CD8-positive, alpha-beta memory T cell (primary cell): Measurements from ENCODE around the gene PRCD. TPM values are rescaled to one million over a fixed set of nuclear protein-coding genes. Genes with fewer than 3 reads are reported as not detected.
"Not testable (repeated sequence)": the region's sequence is repeated elsewhere in the genome, so short reads cannot be mapped to it uniquely, and the experiment has no call there.

Experiments used
- CTCF ChIA-PET: fragments of 350-600 bp; sonication (Branson Sonifier 250); formaldehyde crosslinking; loops from one replicate; lab custom pipeline; 2021; ENCODE audit warnings: antibody characterized with exemption; lab: Charles Lee
- POLR2A ChIA-PET: fragments of 350-600 bp; sonication (Branson Sonifier 250); formaldehyde crosslinking; loops from one replicate; lab custom pipeline; 2021; ENCODE audit warnings: antibody characterized with exemption; lab: Charles Lee
- DNase-seq, 5 donors: peaks; one replicate each; pipeline versions ENCODE4 v3.0.0 to v3.0.0-alpha.2; 2020 to 2022; ENCODE audit warnings: mixed read lengths in 1 of 5
- H3K27ac ChIP-seq: one replicate; pipeline ENCODE4 v1.7.0; 2013; ENCODE audit warnings: low read depth, mild to moderate bottlenecking, low read length, moderate library complexity
- H3K27me3 ChIP-seq: 2 replicates; pipeline ENCODE4 v1.7.0; 2013; ENCODE audit warnings: low read length, mild to moderate bottlenecking; ENCODE audit not compliant: insufficient read depth, poor library complexity, severe bottlenecking
- H3K36me3 ChIP-seq: 2 replicates; pipeline ENCODE4 v1.7.0; 2013; ENCODE audit warnings: mild to moderate bottlenecking, low read length, moderate library complexity; ENCODE audit not compliant: insufficient read depth
- H3K4me1 ChIP-seq: 2 replicates; pipeline ENCODE4 v1.7.0; 2013; ENCODE audit warnings: mild to moderate bottlenecking, low read length, moderate library complexity; ENCODE audit not compliant: insufficient read depth
- H3K4me3 ChIP-seq: 2 replicates; pipeline ENCODE4 v1.7.0; 2013; ENCODE audit warnings: mild to moderate bottlenecking, low read length
- H3K9me3 ChIP-seq: 2 replicates; pipeline ENCODE4 v1.7.0; 2013; ENCODE audit warnings: mild to moderate bottlenecking, low read length
- H3K27ac Mint-ChIP-seq, 8 donors: one replicate each; pipeline ENCODE4 v1.8.0; 2020 to 2021; ENCODE audit warnings: mixed read lengths in 8 of 8, mild to moderate bottlenecking in 6 of 8, inconsistent platforms in 3 of 8, moderate library complexity in 3 of 8
- H3K27me3 Mint-ChIP-seq, 2 donors: one replicate each; pipeline ENCODE4 v1.8.0; 2020 to 2021; ENCODE audit warnings: mixed read lengths in 2 of 2, mild to moderate bottlenecking in 1 of 2, moderate library complexity in 1 of 2
- H3K36me3 Mint-ChIP-seq, 3 donors: one replicate each; pipeline ENCODE4 v1.8.0; 2020 to 2021; ENCODE audit warnings: mixed read lengths in 3 of 3, inconsistent platforms in 1 of 3, mild to moderate bottlenecking in 1 of 3
- H3K4me1 Mint-ChIP-seq, 3 donors: one replicate each; pipeline ENCODE4 v1.8.0; 2020 to 2021; ENCODE audit warnings: mixed read lengths in 3 of 3, inconsistent platforms in 1 of 3, mild to moderate bottlenecking in 1 of 3
- H3K4me3 Mint-ChIP-seq, 7 donors: one replicate each; pipeline ENCODE4 v1.8.0; 2020 to 2021; ENCODE audit warnings: mixed read lengths in 7 of 7, mild to moderate bottlenecking in 6 of 7, moderate library complexity in 4 of 7, inconsistent platforms in 2 of 7
- H3K9me3 Mint-ChIP-seq, 5 donors: one replicate each; pipeline ENCODE4 v1.8.0; 2020 to 2022; ENCODE audit warnings: mixed read lengths in 5 of 5, mild to moderate bottlenecking in 3 of 5, moderate library complexity in 2 of 5, inconsistent platforms in 1 of 5
- polyA plus RNA-seq: library from polyadenylated mRNA; unstranded; fragments of 300-500 nt; fragmentation: Illumina TruSeq; gene quantifications from one replicate; pipeline ENCODE4 v1.2.3, GENCODE V29; 2021
- total RNA-seq, 2 experiments: library from RNA; stranded (reverse); gene quantifications; one replicate each; pipeline ENCODE4 v1.2.3, GENCODE V29; 2021

PRCD gene
- total and polyA plus RNA-seq, 3 experiments from 2014 or later = 0.38 to 1.2 (median 0.53) TPM

DNA sequence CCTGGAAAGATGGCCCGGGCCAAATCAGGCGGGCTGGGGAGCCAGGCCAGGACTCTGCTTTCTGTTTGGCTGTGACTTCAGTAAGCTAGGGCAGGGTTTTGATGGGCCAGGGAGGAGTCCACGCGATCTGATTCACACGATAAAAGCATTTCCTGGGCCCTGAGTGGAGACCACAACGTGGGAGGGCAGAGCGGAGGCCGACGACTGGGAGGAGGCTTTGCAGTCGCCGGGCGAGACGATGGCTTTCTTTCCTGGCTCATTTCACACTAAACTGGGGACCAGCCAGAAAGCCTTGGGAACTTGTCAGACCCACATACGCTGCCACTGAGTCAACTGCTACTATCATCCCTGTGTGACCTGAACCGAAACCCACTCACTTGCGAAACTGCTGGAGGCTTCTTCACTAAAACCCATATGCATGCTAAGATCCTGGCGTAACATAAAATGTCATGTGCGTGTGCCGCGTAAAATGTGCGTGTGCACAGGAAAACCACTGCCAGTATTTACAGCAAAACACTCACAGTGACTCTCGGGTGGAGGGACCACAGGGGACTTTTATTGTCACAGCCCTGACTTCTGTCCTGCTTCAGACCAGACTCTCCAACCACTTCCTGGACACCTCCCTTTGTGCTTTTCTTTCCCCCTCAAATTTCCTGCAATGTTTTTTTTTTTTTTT is 24.4 kb upstream of the PRCD start:
- H3K27me3 ChIP-seq = no peaks in the 10 kb centered on the region
- CTCF ChIA-PET = interaction anchor here (0.6 to 4.1 kb wide), 10 partner anchors 8 to 166 kb away, joined by 3 to 35 read pairs (median 4); partner anchors contain the start of genes PRCD and RHBDF2
- Mint-ChIP-seq H3K27me3 (peaks cover 0 to 7% of the 10 kb centered on the region in 2 donors), H3K9me3 (peaks cover 0 to 2% (median 0%) of the 10 kb centered on the region in 5 donors), H3K4me3 (peak overlapping the region; percentile 64 to 87 (median 78)), H3K27ac (peak overlapping the region; percentile 89 to 99 (median 97)), H3K36me3 (peaks cover 0 to 4% (median 0%) of the 10 kb centered on the region in 3 donors), H3K4me1 (peaks cover 51 to 81% (median 63%) of the 10 kb centered on the region in 3 donors)
- H3K27ac ChIP-seq = peak overlapping the region; percentile 54
- H3K9me3 ChIP-seq = no peaks in the 10 kb centered on the region
- H3K4me1 ChIP-seq = peaks cover 60% of the 10 kb centered on the region
- DNase-seq = peak; percentile 77 to 96 (median 92)
- H3K36me3 ChIP-seq = no peaks in the 10 kb centered on the region
- POLR2A ChIA-PET = interaction anchor here (0.7 to 1.2 kb wide), 5 partner anchors 12 to 56 kb away, joined by 3 read pairs; partner anchors contain the start of gene RHBDF2
- H3K4me3 ChIP-seq = peak overlapping the region; percentile 2

GRCh38 chr17:76517638-76518038 is 22.2 kb upstream of the PRCD start:
- DNase-seq = no peak
- H3K9me3 Mint-ChIP-seq = no peaks in the 10 kb centered on the region
- H3K4me3 Mint-ChIP-seq = peak overlapping the region in 1 of 7 donors; percentile 29
- ChIA-PET CTCF (interaction anchor here (0.7 to 2.7 kb wide), 7 partner anchors 11 to 164 kb away, joined by 3 to 12 read pairs (median 3); partner anchors contain the start of gene RHBDF2), POLR2A (no interaction called here)
- no peaks in the 10 kb centered on the region for H3K36me3 Mint-ChIP-seq
- Histone ChIP-seq H3K27me3 (no peaks in the 10 kb centered on the region), H3K36me3 (no peaks in the 10 kb centered on the region), H3K4me1 (peaks cover 44% of the 10 kb centered on the region), H3K9me3 (no peaks in the 10 kb centered on the region), H3K4me3 (no peak overlapping the region), H3K27ac (no peak overlapping the region)
- H3K27me3 Mint-ChIP-seq = peaks cover 0 to 7% of the 10 kb centered on the region in 2 donors
- peak overlapping the region; percentile 79 to 99 (median 91) for H3K27ac Mint-ChIP-seq
- peaks cover 39 to 66% (median 50%) of the 10 kb centered on the region in 3 donors for H3K4me1 Mint-ChIP-seq

DNA sequence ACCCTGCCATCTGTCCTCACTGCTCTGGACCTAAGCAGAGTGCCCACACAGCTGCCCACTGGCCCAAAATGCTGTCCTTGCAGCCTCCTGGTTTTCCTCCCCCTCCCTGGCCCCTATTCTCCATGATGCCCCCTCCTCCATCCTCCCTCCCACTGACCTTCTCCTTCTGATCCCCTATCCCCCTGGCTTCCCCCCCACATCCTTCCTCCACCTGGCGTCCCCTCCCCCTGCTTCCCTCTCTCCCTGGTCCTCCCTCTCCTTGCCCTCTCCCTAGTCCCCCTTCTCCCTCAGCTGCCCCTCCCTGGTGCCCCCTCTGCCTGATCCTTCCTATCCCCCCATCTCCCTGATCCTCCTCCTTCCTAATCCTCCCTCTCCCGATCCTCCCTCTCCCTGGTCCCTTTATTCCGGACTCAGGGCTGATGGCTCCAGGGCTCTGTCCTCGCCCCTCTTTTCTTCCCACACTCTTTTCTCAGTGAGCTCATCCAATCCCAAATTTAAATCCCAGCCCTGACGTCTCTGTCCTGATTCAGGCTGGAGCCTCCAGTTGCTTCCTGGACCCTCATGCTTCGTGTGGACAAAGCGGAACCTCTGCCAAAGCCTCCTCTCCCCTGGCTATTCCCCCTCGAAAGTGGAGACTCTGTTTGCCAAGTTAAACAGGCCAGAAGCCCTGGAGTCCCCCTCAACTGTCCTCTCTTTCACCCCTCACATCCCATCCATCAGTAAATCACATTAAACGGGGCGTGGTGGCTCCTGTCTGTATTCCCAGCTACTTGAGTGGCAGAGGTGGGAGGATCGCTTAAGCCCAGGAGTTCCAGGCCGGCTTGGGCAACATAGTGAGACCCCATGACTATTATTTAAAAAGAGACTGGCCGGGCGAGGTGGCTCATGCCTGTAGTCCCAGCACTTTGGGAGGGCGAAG is 20.5 kb upstream of the PRCD start:
- Histone ChIP-seq H3K27me3 (no peaks in the 10 kb centered on the region), H3K36me3 (no peaks in the 10 kb centered on the region), H3K4me3 (no peak overlapping the region), H3K9me3 (no peaks in the 10 kb centered on the region), H3K4me1 (peaks cover 44% of the 10 kb centered on the region), H3K27ac (no peak overlapping the region)
- H3K27me3 Mint-ChIP-seq = peaks cover 0 to 8% of the 10 kb centered on the region in 2 donors
- no peaks in the 10 kb centered on the region for H3K36me3 Mint-ChIP-seq
- CTCF ChIA-PET = interaction anchor here (1.4 to 7.1 kb wide), 6 partner anchors 9 to 104 kb away, joined by 3 to 97 read pairs (median 24); partner anchors contain the start of gene ST6GALNAC2
- POLR2A ChIA-PET = interaction anchor here (0.6 kb wide), 2 partner anchors 104 to 185 kb away, joined by 3 to 5 read pairs; no protein-coding TSS in a partner anchor
- DNase-seq = no peak
- H3K4me3 Mint-ChIP-seq = peak overlapping the region in 3 of 7 donors; percentile 28 to 59 (median 57)
- no peaks in the 10 kb centered on the region for H3K9me3 Mint-ChIP-seq
- H3K27ac Mint-ChIP-seq = peak overlapping the region in 6 of 8 donors; percentile 77 to 99 (median 90)
- peaks cover 35 to 60% (median 47%) of the 10 kb centered on the region in 3 donors for H3K4me1 Mint-ChIP-seq

DNA sequence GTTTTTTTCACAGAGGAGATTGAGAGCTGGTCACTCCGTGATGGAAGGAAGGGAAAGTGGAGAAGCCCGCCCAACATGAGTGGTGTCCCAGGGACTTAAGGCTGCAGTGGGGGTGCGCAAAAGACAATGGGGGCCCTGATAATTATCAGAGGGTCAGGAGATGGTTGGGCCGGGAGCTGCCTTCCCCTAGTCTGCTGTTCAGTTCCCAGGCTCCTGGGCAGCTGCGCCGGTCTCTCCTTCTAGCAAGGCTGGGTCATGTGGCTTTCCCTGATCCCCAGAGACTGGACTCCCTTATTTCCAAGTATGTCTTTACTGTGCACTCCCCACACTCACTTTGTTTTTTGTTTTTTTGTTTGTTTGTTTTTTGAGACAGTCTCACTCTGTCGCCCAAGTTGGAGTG is 18.6 kb upstream of the PRCD start:
- ChIA-PET POLR2A (interaction anchor here (1.1 kb wide), 1 partner anchor 215 kb away, joined by 3 read pairs; no protein-coding TSS in a partner anchor), CTCF (interaction anchor here (0.9 to 7.1 kb wide), 7 partner anchors 8 to 160 kb away, joined by 3 to 97 read pairs (median 35); partner anchors contain the start of genes AANAT and ST6GALNAC2)
- Mint-ChIP-seq H3K4me3 (no peak overlapping the region), H3K27ac (peak overlapping the region in 5 of 8 donors; percentile 29 to 93 (median 64)), H3K4me1 (peaks cover 24 to 44% (median 29%) of the 10 kb centered on the region in 3 donors), H3K27me3 (peaks cover 0 to 1% of the 10 kb centered on the region in 2 donors), H3K36me3 (no peaks in the 10 kb centered on the region), H3K9me3 (no peaks in the 10 kb centered on the region)
- Histone ChIP-seq H3K4me1 (peaks cover 27% of the 10 kb centered on the region), H3K9me3 (no peaks in the 10 kb centered on the region), H3K27me3 (no peaks in the 10 kb centered on the region), H3K36me3 (no peaks in the 10 kb centered on the region), H3K27ac (no peak overlapping the region), H3K4me3 (no peak overlapping the region)
- DNase-seq = no peak

- not testable (repeated sequence) for H3K9me3 Mint-ChIP-seq, H3K4me3 Mint-ChIP-seq, H3K4me3 ChIP-seq, H3K36me3 ChIP-seq, H3K27me3 Mint-ChIP-seq, DNase-seq, H3K27me3 ChIP-seq, H3K36me3 Mint-ChIP-seq, H3K27ac ChIP-seq, H3K9me3 ChIP-seq
- Mint-ChIP-seq H3K4me1 (peaks cover 21 to 40% (median 25%) of the 10 kb centered on the region in 3 donors), H3K27ac (peak overlapping the region in 3 of 8 donors; percentile 29 to 73 (median 51))
- ChIA-PET CTCF (interaction anchor here (2.3 to 7.1 kb wide), 7 partner anchors 8 to 102 kb away, joined by 7 to 97 read pairs (median 35); partner anchors contain the start of genes AANAT and ST6GALNAC2), POLR2A (interaction anchor here (1.1 kb wide), 1 partner anchor 215 kb away, joined by 3 read pairs; no protein-coding TSS in a partner anchor)
- peaks cover 22% of the 10 kb centered on the region for H3K4me1 ChIP-seq
Measured at GRCh38 chr17:76521683-76522082, 18.2 kb upstream of the PRCD start.

GRCh38 chr17:76523084-76524037 is 16.5 kb upstream of the PRCD start:
- peak; percentile 72 to 87 (median 76) for DNase-seq
- ChIA-PET POLR2A (interaction anchor here (1.0 to 1.2 kb wide), 2 partner anchors 35 to 63 kb away, joined by 4 read pairs; partner anchors contain the start of gene ST6GALNAC2), CTCF (interaction anchor here (0.6 to 7.1 kb wide), 48 partner anchors 8 to 291 kb away, joined by 3 to 97 read pairs (median 6); partner anchors contain the start of genes AANAT, CYGB, PRCD and RHBDF2)
- H3K4me1 ChIP-seq = peaks cover 19% of the 10 kb centered on the region
- H3K27ac ChIP-seq = no peak overlapping the region
- no peaks in the 10 kb centered on the region for H3K36me3 ChIP-seq
- H3K27me3 ChIP-seq = no peaks in the 10 kb centered on the region
- Mint-ChIP-seq H3K27ac (peak overlapping the region; percentile 79 to 95 (median 86)), H3K4me3 (peak overlapping the region in 6 of 7 donors; percentile 41 to 70 (median 60)), H3K36me3 (no peaks in the 10 kb centered on the region), H3K27me3 (peaks cover 0 to 1% of the 10 kb centered on the region in 2 donors), H3K4me1 (peaks cover 21 to 38% (median 27%) of the 10 kb centered on the region in 3 donors), H3K9me3 (no peaks in the 10 kb centered on the region)
- H3K9me3 ChIP-seq = no peaks in the 10 kb centered on the region
- H3K4me3 ChIP-seq = peak overlapping the region; percentile 44
